Measurements from ENCODE around the gene RNF144A.

Gene RNF144A

DNA sequence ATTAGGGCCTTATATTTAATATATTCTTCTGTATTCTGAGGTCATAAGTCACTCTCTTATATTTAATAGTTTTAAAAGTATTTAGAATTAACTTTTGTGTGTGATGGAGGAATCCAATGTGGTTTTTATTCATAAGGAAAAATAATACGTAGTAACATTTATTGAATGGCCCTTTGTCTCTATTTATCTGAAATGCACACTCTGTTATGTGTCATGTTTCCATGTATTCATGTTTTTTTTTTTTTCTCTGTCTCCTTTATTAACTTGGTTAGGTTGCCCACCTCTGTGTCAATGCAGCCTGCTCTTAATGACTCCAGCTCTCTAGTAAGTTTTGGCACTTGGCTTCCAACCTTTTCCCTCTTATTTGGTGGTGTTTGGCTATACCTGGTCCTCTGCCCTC lies 33.8 kb downstream of the RNF144A start:
- no peak for DNase-seq

DNA sequence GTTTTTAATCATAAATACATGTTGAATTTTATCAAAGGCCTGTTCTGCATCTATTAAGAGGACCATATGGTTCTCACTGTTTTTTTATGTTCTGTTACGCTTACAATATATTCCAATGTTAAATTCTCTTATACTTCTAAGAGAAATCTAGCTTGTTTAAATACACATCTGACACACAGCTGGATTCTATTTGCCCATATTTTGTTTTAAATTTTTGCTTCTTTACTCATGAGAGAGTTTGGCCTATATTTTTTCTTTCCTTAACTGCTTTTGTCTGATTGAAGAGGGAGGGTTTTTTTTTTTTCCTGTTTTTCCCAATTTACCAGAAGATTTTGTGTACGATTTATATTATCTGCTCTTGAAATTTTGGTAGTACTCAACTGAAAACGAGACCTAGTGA lies 34.9 kb downstream of the RNF144A start:
- no peak for DNase-seq

DNA sequence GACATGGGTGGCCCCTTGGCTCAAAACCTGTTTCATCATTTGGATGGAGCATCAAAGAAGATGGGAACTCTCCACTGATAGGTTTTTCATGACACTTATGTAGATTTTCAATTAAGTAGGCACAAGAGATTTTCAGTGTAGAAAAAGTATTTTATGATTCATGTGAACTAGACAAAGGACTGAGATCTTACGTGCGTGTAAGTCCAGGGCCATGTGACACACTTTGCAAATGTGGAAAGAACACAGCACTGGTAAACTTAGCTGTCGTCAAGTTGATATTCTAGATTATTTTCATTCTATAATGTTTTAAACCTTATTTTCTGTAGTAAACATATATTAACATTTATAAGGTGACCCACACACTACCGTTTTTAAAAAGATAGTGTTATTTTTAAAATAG lies 37.4 kb downstream of the RNF144A start:
- DNase-seq, result no peak

DNA sequence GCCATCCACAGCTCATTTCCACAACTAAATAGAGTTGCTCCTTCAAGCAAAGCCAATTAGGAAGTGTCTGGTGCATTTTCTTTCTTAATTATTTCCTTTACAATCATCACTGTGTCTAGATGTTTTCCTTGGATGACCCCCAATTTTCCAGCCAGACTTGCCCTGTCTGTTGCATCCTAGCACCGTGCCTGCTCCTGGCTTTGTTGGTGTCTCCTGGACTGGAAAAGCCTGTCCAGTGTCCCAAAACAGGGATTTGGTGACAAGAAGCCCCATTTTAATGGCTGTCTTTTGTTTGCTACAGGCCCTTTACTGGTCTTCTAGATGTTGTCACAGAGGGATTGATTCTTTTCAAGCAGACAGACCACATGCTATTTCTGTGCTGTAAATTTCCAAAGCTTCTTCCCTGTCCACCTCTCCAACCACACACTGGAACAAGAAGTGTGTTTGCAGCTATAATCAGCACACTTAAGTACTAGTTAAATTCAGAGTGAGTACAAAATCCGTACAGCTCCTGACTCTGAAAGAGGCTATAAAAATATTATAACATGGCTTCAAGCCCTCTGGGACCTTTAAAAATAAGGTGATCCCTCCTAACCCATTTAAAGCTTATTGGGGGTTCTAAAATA lies 38.4 kb downstream of the RNF144A start:
- DNase-seq, result no peak

DNA sequence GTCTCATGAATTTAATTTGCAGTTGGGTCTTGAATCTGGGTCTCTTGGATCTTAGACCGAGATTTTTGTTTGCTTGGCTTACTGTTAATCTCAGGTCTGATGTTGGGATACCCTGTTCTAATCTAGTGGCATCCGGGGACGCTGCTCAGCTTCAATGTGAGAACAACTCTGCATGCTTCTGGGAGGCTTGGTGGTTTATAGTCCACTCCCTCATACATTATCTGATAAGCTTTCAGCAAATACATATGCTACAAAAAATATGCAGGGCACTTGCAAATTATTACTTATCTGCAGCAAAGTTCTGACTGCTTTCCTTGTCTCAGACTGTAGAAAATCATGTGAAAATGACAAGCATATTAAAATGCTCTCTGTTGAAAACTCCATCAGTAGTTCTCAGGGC lies 39.4 kb downstream of the RNF144A start:
- no peak for DNase-seq

DNA sequence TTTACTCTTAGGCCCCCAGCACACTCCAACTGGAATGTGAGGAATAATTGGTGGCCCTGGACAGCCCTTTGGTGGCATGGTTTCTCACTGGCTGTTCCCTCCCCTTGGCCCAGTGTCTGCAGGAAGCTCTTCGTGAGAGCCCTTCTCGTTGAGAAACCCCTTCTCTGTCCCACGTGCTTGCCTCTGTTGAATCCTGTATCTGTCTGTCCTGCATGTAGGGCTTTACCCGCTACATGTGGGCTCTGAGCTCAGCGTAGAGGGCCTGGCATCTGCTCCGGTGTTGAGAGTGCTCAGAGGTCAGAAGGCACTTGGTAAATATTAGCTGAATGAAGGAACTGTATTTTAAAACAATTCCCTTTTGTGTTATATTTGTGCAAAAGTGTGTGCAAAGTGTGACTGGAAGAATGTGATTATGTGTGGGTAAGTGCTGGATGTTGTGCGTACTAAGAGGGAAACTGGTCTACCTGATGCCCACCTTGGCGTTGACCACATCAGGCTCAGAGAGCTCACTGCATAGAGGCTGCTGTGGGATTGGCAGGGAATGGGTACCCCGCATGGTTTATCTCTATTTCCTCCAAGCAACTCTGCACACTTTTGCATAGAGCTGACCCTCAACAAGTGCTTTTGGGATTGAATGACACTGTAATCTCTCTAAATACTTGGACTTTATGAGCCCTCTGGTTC lies 40.0 kb downstream of the RNF144A start:
- DNase-seq, result no peak

DNA sequence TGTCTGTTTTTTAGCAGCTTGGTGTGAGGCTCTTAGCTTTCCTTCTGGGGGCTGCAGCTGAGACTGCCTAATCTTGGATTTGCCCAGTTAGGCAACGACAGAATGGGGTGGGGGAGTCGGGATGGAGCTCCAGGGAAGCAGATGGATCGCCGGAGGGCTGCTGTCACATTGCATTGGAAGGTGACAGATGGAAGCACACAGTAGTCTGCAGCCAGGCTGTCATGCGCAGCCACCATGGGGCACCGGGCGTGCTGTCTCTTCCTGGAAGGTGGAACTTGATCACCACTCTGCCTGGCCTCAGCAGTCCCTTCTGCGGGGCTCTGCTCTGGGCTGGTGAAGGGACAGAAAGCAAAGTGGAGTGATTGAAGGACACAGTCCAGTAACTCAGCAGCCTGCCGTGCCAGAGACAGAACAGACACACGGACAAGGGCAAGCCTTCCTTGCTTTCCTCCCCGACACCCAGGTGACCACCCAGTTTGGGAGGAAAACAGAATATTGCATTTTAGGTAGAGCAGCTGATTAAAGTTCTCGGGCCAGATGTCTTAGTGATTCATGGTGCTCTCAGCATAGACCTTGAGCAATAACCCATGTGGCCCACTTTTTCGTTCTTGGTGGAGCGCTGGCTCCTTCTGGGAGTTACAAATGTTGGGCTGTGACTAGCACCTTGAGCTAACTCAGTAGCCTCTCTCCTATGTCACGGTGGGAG lies 40.9 kb downstream of the RNF144A start:
- no peak for DNase-seq

DNA sequence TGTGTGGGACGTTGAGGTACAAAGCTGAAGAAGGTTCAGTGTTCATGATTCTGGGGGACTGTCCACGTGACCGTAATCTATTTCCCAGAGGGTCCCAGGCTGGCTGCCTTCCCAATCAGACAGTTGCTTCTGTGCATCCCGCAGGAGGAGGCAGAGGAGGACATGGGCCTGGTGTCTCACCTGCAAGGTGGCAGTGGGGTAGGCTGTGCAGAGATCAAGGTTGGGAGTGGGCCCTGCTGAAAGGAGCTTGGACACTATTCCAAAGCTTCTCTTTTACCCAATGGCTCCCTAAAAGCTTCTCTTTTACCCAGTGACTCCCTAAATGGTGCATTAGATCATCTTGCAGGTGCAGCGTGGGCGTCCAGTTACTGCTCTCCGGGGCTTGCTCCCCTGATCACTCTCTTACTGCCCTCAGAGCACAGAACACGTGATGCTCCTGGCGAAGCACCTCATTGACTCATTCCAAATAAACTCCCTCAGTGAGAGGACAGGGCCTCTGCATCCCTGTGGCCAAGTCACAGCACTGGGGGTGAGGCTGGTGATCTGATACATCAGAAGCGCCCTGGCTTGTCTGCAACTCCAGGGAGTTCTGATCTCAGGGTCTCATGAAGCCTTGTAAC lies 41.5 kb downstream of the RNF144A start:
- no peak for DNase-seq

DNA sequence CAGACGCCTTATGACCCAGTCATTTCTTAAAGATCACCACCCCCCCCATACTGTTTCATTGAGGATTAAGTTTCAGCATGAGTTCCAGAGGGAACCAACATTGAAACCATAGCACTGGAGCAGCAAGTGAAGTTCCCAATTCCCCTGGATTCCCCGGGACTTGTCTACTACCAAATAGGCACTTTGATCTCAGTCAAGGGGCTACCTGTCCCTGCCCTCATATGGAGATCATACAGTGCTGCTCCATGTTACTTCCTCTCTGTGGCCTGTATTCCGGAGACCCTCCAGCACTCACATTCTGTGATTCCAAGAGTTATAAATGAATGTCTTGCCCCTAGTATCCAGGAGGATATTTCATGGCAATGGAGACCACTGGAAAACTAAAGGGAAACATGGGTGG lies 42.5 kb downstream of the RNF144A start:
- DNase-seq, result no peak

DNA sequence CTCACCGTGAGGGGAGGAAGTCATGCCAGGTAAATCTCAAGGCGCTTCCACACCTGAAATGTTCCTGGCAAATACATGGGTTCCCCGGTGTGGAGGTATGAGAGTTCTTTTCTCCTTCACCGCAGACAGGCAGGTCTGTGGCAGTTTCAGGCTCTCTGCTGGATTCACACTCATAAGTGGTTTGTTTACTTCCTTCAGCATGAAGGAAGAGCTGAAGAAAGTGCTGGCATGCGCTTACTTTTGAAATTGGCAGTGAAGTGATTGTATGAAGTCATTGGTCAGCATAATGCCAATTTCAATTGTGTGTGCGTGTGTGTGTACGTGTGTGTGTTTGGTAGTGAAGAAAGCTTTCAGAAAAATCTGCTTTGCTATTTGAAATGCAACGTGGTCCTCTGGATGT lies 43.4 kb downstream of the RNF144A start:
- no peak for DNase-seq

DNA sequence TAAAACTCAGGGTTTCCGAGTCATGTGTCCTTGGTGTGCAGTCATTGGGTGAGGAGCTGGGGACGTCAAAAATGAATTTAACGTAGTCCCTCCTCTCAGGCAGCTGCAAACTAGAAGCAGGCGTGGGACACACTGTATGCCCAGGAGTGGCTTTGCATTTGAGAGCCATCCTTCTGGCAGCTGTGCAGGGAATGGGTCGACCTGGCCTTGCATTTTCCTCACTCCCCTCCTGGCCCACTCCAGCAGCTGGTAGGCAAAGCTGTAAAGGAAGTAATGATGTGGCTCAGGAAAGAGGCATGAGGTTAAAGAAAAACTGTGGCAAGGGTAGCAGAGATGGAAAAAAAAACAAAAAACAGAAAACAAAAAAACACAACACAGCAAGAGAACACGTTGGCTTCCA lies 46.5 kb downstream of the RNF144A start:
- DNase-seq, result no peak

DNA sequence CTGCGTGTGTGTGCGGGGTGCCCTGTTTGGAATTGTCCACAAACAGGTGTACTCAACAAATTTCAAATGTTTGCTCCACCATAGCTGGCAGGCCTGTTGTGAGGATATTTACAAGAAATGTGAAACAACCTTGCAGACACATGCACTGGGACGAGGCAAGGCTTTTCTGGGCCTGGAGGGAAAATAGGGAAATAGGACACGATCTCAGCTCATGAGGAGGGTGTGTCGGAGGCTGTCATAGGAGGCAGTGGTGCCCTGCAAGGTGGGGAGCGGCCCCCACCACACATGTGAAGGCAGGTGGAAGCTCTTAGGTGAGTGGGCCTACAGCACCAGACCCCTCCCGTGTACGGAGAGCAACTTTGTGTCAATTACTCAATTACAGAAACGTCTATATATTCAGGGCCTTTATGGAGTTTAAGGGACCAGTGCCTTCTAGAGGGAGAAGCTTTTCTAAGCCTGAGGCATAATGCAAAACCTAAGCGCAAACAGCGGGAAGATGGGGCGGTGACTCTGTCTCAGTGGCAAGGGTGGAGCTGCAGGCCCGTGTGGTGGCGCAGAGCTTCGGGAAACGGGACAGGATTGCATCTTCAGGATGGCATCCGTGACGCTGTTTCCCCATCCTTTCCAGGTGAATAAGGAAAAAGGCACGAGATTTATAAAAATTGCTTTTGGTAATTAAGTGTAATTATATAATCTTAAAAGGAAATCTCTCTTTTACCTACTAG lies 48.0 kb downstream of the RNF144A start:
- no peak for DNase-seq

DNA sequence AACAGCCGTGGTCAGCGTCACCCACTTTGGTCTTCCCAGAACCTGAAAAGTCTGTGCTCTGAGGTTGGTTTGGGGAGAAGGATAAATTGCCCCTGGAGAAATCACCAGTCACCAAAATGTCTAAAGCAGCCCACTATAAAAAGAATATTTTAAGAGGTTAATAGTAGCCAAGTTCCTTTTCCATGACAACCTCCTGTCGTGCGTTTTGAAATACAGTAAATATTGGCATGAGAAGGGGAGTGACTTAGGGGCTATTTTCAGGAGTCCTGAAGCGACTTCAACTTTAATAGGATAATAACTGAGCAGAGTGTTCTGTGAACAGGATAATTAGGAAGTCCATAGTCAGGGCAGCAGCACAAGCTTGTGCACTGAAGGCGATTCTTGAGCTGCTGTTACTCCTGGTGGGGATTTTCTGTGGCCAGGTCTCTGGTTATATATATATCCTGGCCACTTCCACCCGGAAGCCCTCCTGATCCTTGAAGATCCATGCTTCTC lies 49.3 kb downstream of the RNF144A start:
- DNase-seq, result no peak

DNA sequence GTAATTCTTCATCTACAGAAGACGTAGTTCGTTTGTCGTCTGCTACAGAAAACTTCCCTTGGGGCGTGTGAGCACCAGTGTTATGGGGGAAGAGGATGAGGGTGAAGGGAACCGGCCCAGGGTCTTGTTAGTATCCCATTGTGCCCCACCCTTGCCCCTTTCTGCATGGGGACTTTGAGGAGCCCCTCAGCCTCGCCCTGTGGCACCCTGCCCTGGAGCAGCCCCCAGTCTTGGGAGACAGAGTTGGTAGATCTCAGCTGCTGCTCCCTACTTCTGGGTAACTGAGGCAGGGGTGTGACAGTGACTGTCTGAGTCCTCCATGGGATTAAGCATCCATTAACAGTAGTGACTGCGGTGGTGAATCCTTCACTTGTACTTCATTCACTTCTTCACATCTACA lies 50.1 kb downstream of the RNF144A start:
- DNase-seq, result no peak

DNA sequence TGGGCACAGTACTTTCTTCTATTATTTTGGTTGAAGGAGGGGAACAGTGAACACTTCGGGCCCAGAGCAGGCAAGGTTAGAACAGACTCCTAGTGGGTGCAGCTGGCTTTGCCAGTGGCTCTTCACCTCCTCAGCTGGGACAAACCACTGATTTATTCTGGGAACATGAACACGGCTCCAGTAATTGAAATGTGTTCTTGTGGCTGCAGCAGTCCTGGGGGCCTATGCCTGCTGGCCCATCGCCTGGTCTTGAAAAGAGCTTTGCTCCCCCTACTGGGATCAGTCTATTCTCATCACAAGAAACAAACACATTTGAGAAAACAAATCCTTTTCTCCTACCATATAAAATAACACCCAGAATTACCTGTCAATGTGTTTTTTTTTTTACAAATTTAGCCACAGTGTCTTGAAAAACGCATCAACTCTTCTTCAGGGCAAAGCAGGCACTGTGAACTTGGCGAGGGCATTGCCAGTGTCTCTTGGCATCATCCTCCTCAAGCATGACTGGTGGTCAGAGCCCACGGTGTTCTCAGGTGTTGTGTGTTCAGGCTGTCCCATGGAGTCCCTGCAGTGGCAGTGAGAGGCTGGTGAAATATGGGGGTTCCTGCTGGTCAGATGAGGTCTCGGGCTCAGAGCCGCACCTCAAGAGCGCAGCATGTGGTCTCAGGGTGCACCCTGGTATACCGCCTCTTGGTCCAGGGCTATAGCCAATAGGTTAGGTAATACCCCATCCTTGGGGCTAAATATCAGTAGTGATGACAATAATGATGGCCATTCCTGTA lies 51.3 kb downstream of the RNF144A start:
- DNase-seq, result peak in 1 of 2 donors; percentile 11

DNA sequence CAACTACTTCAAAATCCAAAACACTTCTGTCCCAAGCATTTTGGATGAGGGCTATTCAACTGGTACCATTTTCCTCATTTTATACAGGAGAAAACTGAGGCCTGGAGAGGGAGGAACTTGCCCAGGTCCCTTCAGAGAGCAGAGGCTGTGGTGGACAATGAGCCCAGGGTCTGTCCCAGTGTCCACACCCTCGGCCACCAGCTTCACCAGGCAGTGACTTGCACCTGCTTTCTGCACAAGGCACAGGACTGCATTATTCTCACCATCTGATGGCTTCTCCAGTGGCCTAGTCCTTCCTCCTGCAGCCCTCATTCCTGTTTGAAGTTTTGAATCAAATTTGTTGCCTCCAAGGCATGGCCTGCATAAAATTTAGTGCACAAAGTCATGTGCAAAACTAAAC lies 53.3 kb downstream of the RNF144A start:
- DNase-seq, result no peak

DNA sequence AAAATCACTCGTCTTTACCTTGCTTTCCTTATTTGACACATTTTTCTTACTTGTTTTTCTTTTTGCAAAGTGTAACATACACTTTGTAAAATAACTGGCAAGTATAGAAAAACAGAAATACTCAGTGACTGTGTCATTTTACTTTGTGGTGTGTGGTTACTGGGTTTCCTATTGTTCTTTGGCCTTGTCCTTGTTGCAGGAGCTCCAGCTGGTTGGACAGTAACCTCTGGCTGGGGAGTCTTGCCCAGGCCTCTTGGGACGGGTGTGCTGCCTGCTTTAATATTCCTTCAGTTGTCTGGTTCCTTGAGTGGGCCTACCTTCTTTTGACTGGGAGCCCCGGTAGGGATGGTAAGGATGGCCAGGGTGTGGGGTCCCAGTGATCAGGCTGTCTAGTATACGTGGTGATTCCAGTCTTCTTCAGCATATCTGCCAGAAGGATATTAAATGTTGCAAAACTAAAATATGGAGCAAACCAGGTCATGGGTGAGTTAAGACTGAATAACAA lies 53.8 kb downstream of the RNF144A start:
- DNase-seq, result no peak

DNA sequence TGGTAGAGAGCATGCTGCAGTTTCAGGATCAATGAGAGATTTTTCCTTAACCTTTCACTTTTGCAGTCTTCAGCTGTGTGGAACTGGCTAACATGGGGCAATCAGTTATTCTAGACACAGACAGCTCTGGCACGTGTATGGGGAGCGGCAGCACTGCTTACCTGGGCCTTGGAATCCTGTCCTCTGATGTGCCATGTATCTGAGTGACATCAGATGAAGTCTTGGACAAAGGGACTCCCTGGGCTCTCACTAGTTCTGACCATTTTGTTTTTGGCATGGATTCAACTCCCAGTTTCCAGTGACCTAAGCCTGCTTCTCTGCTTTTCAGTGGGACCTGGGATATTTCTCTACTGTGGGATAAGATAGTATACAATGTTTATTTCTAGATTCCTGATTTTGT lies 54.3 kb downstream of the RNF144A start:
- no peak for DNase-seq

DNA sequence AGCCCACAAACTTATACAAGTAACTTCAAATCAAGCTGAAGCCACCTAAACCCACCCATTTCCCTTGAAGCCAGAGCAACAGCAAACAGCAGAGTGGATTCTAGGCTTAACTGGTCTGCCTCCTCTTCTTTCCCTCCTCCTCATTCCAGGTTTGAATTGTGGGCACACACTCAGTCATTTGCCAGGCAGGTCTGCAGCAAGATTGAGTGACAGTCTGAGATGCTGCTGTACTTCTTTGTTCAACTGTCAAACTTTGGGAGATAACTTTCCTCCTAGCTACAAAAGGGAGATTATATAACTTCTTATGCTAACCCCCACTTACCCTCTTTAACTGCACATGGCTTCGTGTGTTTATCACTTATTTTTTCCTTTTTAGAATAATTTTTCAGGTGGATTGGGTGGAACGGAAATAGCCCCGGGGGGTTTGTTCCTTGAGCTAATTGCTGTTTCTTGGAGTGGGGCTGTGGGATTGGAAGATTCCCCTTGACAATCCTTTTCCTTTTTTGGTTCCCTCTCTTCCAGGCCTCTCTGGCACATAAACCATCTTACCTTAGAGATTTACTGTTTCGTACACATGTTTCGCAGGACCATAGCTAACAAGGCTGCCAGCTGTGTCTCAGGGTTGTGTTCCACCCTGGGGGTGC lies 55.0 kb downstream of the RNF144A start:
- no peak for DNase-seq

DNA sequence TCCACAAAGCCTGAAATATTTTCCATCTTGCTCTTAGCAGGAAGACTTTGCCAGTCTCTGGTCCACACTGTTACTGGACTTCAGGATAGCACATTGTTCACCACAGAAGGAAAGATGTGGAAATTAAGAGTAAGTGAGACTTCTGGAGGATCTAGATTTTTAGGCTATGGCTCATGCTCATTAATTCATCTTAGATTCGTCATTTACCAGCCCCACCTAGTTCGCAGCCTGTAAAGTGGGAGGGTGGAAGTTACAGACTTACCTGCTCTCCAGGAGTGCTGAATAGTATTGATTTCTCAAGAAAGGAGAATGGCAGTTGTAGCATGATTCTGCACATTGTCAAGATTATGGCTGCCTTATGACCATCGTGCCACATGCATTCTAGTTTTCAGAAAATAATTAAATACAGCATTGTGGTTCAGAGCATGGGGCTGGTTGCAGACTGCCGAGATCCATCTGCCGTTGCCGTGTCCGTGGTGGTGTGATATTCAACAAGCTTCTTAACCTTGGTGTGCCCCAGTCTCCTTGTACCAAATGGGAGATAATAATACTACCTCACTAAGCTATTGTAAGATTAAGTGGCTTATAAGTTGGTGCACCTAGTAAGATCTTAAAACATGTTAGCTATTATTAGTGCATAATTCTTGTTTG lies 56.8 kb downstream of the RNF144A start:
- no peak for DNase-seq

DNA sequence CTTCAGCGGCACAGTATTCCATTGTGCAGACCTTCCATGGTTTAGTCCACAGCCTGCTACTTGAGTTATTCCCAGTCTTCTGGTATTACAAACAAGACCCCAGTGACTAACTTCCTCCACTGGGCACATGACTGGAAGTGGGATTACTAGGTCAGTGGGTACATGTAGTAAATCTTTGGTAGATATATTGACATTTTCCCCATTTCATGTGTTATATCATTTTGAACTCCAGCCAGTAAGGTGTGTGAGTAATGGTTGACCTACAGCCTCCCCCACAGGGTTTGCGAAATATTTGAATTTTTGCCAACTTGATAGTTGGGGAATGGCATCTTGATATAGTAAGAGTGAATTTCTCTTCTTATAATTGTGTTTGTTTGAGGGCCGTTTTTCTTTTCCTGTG lies 58.8 kb downstream of the RNF144A start:
- DNase-seq, result no peak
